EL (cell line): Measurements from ENCODE around the gene SMARCA4.

Experiments
- DNase-seq: peaks from one replicate; pipeline ENCODE4 v3.0.0-alpha.2; 2016

Gene SMARCA4

GRCh38 chr19:11106477-11106876 is 145.6 kb downstream of the SMARCA4 start:
- DNase-seq, result no peak

GRCh38 chr19:11108746-11109145 is 147.9 kb downstream of the SMARCA4 start:
- DNase-seq, result no peak

- no peak for DNase-seq
Observed at GRCh38 chr19:11111117-11111770, 150.4 kb downstream of the SMARCA4 start.

- no peak for DNase-seq
Observed at GRCh38 chr19:11111771-11112144, 150.9 kb downstream of the SMARCA4 start.
